GM23338 (cell line): Measurements from ENCODE around the gene PPP2R5A.
"Not testable (repeated sequence)": the region's sequence is repeated elsewhere in the genome, so short reads cannot be mapped to it uniquely, and the experiment has no call there.

Experiments
- CREB1 ChIP-seq: fragments of 250-450 bp; sonication (Bioruptor Pico); IDR thresholded peaks from 2 replicates; pipeline ENCODE4 v1.5.0; 2020; ENCODE audit warnings: low read depth, mild to moderate bottlenecking, moderate library complexity
- EZH2 ChIP-seq: fragments of 200-600 bp; sonication (generic); IDR thresholded peaks from one replicate; pipeline ENCODE4 v1.8.0; 2017; ENCODE audit warnings: antibody characterized with exemption, mild to moderate bottlenecking, low read depth; ENCODE audit not compliant: unreplicated experiment
- JUNB ChIP-seq: IDR thresholded peaks from one replicate; pipeline ENCODE4 v1.6.1; 2016; ENCODE audit warnings: antibody characterized with exemption; ENCODE audit not compliant: unreplicated experiment
- POLR2AphosphoS5 ChIP-seq: IDR thresholded peaks from 2 replicates; pipeline ENCODE4 v1.6.1; 2016; ENCODE audit warnings: antibody characterized with exemption, low read depth
- TF ChIP-seq, protein P1 (sequence below), 2 experiments: fragments of 200-600 bp in 1 of 2; sonication (generic) in 1 of 2; conservative IDR thresholded peaks; 2 replicates each; pipeline versions ENCODE4 v1.5.1 to v1.6.1; 2016 to 2017; ENCODE audit warnings: antibody characterized with exemption in 2 of 2, low read depth in 2 of 2, mild to moderate bottlenecking in 2 of 2, moderate library complexity in 1 of 2
- TF ChIP-seq, protein P2 (sequence below): IDR thresholded peaks from one replicate; pipeline ENCODE4 v1.6.1; 2018; ENCODE audit warnings: antibody characterized with exemption; ENCODE audit not compliant: unreplicated experiment

DNA sequence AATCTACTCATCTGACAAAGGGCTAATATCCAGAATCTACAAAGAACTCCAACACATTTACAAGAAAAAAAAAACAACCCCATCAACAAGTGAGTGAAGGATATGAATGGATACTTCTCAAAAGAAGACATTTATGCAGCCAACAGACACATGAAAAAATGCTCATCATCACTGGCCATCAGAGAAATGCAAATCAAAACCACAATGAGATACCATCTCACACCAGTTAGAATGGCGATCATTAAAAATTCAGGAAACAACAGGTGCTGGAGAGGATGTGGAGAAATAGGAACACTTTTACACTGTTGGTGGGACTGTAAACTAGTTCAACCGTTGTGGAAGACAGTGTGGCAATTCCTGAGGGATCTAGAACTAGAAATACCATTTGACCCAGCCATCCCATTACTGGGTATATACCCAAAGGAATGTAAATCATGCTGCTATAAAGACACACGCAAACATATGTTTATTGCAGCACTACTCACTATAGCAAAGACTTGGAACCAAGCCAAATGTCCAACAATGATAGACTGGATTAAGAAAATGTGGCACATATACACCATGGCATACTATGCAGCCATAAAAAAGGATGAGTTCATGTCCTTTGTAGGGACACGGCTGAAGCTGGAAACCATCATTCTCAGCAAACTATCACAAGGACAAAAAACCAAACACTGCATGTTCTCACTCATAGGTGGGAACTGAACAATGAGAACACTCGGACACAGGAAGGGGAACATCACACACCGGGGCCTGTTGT, 110.6 kb downstream of the PPP2R5A start:
- TF ChIP-seq, protein P1, sequence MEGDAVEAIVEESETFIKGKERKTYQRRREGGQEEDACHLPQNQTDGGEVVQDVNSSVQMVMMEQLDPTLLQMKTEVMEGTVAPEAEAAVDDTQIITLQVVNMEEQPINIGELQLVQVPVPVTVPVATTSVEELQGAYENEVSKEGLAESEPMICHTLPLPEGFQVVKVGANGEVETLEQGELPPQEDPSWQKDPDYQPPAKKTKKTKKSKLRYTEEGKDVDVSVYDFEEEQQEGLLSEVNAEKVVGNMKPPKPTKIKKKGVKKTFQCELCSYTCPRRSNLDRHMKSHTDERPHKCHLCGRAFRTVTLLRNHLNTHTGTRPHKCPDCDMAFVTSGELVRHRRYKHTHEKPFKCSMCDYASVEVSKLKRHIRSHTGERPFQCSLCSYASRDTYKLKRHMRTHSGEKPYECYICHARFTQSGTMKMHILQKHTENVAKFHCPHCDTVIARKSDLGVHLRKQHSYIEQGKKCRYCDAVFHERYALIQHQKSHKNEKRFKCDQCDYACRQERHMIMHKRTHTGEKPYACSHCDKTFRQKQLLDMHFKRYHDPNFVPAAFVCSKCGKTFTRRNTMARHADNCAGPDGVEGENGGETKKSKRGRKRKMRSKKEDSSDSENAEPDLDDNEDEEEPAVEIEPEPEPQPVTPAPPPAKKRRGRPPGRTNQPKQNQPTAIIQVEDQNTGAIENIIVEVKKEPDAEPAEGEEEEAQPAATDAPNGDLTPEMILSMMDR (conservative IDR thresholded peaks at IDR 0.05; ENCODE audit: low read depth in 2 of 2), result not testable (repeated sequence)
- not testable (repeated sequence) for TF ChIP-seq EZH2, CREB1, POLR2AphosphoS5, JUNB
- TF ChIP-seq, protein P2, sequence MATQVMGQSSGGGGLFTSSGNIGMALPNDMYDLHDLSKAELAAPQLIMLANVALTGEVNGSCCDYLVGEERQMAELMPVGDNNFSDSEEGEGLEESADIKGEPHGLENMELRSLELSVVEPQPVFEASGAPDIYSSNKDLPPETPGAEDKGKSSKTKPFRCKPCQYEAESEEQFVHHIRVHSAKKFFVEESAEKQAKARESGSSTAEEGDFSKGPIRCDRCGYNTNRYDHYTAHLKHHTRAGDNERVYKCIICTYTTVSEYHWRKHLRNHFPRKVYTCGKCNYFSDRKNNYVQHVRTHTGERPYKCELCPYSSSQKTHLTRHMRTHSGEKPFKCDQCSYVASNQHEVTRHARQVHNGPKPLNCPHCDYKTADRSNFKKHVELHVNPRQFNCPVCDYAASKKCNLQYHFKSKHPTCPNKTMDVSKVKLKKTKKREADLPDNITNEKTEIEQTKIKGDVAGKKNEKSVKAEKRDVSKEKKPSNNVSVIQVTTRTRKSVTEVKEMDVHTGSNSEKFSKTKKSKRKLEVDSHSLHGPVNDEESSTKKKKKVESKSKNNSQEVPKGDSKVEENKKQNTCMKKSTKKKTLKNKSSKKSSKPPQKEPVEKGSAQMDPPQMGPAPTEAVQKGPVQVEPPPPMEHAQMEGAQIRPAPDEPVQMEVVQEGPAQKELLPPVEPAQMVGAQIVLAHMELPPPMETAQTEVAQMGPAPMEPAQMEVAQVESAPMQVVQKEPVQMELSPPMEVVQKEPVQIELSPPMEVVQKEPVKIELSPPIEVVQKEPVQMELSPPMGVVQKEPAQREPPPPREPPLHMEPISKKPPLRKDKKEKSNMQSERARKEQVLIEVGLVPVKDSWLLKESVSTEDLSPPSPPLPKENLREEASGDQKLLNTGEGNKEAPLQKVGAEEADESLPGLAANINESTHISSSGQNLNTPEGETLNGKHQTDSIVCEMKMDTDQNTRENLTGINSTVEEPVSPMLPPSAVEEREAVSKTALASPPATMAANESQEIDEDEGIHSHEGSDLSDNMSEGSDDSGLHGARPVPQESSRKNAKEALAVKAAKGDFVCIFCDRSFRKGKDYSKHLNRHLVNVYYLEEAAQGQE, result not testable (repeated sequence)
